ENCODE measurements around the gene FAM169A.
"Not testable (repeated sequence)": the region's sequence is repeated elsewhere in the genome, so short reads cannot be mapped to it uniquely, and the experiment has no call there.

Gene FAM169A

DNA sequence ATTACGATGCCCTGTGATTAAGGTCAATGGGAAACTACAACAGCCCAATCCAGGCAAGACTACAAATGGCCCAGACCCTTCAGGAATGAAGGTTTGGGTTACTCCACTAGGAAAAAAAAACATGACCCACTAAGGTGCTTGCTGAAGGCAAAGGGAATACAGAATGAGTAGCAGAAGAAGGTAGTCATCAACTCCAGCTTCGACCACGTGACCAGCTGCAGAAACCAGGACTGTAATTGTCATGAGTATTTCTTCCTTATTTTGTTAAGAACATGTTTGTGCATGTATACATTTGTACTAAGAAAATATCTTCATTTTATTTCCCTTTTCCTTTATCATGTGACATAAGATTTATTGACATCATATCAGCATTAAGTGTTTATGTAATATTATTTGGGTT is 74.5 kb downstream of the FAM169A start:
- DNase-seq = not testable (repeated sequence)

DNA sequence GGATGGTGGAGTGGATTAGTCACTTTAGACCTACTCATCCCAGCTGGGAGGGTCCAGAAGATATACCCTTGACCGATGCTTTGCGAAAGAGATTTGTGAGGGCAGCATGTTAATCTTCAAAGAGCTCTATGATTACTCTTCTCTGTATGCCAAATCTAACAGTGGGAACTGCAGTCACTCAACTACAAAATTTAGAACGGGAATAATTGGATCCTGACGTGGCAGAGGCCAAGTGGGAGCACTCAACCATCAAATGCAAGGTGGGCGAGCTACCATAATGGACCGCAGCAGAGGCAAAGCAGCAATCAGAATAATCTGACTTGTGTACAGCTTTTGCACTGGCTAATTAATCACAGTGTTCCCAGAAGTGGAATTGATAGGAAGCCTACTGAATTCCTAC is 78.8 kb downstream of the FAM169A start:
- no peak for DNase-seq

DNA sequence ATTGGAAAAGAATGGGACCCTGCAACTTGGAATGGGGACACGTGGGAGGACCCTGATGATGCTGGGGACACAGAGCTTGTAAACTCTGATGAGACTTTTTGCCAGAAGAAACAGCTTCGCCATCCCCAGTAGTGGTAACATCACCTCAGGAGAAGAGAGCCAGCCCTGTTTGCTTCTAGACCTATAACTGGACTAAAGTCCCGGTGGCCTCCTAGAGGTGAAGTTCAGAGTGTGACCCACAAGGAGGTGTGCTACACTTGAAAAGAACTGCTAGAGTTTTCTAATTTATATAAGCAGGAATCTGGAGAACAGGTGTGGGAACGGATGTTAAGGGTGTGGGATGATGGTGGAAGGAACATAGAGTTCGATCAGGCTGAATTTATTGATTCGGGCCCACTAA is 79.3 kb downstream of the FAM169A start:
- no peak for DNase-seq

DNA sequence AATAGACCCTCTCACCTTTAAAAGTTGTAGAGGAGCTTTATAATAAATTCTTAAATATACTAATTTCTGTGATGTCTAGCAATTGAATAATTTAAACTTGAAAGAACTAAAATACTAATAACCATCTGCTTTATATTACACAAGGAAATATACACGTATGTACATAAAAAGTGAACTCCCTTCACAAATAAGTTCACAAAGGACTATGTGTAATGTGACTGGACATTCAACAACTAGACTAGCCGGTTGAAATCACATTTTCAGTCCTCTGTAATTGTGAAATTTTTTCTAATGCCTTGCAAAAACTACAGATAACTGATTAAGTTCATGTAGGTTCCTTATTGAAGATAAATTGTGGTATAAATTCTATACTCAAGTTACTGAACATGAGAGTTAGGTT is 87.6 kb downstream of the FAM169A start:
- DNase-seq = no peak

DNA sequence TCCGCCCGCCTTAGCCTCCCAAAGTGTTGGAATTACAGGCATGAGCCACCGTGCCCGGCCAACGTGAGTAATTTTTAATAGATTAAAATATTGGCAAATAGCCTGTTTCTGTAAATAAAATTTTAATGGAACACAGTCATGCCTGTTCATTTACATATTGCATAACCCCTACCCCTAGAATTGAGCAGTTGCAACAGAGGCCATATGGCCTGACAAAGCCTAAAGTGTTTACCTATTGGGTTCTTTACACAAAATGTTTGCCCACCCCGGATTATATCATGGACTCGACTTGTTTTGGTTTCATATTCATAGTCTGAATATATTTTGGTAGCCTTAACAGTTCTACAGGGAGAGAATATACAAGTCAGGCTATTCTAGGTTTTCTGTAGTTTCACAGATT is 93.8 kb downstream of the FAM169A start:
- DNase-seq = no peak

DNA sequence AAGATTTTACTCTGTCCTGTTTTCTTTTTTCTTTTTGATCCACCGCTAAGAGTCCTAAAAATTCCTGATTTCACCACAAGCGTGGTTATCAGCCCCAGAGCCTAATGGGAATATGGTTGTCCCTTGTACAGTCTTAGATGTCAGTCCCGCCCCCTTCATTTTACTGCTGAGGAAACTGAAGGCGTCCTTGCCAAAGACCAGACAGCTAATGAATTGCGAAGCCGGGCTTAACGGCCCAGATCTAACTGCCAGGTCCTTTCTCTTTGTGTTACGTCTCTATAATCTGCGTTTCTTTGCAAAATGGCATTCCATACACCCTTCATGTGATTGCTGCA is 98.6 kb downstream of the FAM169A start:
- no peak for DNase-seq

DNA sequence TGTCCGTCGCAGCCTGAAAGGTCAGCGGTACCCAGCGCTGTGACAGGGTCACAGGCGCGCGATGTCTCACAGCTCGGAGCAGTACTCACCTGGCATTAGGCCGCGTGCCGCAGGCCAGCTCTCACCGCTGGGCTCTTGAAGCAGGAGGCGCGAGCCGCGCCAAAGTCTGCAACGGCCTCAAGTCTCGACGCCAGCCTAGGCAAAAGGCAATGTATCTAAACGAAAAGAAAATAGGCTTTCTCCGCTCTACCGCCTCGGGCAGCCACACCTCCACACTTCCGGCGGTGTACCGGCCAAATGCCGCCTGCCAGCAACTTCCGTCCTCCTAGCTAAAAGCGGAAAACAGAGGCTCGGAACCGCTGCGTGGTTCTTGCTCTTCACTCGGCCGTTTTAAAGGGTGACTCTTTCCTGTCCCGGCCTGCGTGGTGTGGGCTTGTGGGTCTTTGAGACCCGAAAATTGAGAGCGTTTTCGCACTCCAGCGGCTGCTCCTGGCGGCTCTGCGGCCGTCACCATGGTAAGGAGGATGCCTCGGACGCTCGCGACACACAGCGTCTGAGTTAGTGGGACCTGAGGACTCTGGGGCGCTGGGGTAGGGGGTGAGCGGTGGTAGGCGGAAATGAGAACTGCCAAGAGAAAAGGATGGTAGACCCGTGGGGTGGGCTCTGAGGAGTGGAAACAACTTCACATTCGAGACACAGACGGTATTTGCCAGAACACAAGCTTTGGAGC is 99.2 kb downstream of the FAM169A start, which contains the start of the genes GFM2 and NSA2:
Gene GFM2 (minus strand): TSS at position 269 of the 730 bp plus-strand sequence. CDS start 3,375 bp downstream, outside the sequence.
Gene NSA2 (plus strand): TSS at position 401 of the 730 bp plus-strand sequence. CDS start 112 bp downstream, at position 513.
- DNase-seq = peak; percentile 68

DNA sequence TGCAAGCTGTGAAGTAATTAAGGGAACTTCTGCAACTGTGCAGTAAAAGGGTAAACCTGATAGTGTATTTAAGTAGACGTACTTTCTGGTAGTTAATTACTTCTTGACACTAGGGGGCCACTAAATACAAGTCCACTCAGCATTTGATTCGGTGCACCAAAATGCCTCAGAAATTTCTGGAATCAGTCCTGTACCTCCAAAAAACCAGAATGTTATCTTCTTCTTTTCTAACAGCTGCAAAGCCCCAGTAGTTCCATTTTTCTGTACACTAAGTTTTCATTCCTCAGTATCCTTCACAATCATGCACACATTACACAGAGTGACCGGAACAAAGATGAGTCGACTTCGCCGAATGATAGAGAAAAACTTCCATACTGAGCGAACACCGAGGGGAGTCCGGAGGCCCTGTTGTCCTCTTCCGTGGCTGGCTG is 99.8 kb downstream of the FAM169A start:
- DNase-seq = no peak

DNA sequence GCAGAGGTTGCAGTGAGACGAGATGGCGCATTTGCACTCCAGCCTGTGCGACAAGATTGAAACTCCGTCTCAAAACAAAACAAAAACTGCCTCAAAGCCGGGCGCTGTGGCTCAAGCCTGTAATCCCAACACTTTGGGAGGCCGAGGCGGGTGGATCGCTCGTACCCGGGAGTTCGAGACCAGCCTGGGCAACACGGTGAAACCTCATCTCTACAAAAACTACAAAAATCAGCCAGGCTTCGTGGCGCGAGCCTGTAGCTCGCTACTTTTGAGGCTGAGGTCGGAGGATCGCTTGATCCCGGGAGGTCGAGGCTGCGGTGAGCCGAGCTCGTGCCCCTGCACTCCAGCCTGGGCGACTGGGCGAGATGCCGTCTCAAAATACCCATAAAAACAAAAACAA is 100.3 kb downstream of the FAM169A start:
- no peak for DNase-seq

DNA sequence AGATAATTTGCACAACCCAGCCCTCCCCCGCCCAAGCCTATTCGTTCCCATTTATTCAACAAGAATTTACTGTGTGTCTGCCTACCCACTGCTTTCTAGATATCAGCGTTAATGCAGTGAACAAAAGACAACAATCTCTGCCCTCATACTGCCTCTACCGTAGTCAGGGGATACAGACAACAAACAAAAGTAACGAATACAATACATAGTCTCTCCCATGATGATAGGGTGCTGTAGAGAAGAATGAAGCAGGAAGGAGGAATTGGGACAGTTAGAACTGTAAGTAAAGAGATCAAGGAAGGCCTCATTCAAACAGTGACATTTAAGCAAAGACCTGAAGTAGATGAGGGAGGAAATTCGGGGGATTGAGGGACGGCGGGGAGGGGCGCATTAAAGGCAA is 101.0 kb downstream of the FAM169A start:
- peak; percentile 83 for DNase-seq

DNA sequence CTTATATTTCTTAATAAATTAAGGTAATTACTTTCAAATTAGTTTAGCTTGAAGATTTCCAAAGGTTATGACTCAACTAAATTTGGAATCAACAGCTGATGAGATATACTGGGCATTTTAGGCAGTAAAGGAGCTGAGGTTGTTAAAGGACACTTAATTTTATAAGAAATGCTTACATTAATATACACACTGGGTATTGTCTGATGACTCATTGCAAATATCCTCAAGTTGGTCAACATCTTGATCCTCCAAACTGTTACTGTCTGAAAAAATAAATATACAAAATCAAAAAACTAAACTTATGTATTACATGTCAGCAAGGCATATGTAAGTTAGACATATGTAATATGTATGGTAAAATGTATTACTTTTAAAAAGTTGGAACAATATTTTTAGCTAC is 102.7 kb downstream of the FAM169A start:
- no peak for DNase-seq

DNA sequence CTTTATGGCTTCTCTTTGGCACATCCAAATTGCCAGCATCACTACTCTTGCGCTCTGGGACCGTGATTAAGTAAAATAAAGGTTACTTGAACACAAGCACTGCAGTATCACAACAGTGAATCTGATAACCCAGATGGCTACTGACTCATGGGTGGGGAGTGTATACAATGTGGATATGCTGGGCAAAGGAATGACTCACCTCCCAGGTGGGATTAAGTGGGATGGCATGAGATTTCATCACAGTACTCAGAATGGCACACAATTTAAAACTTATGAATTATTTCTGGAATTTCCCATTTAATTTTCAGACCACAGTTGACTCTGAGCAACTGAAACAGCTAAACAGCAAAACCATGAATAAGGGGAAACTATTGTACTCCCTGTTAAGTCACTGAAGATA is 103.6 kb downstream of the FAM169A start:
- no peak for DNase-seq

DNA sequence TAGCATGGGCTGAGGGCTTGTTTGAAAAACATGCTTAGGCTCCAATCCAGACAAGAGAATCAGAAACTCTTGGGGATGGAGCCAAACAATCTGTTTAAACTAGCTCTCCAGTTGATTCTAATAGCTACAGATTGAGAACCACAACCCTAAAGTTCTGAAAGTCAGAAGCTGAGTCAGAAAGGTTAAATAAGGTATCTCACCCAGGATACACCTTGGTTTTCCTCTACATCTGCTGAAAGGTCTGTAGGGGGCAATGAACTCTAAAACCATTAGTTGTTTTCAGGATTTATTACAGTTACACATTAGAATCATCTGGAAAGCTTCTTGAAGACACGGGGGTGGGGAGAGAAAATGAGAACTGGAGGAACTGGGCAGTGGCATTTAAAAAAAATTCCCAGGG is 104.9 kb downstream of the FAM169A start:
- no peak for DNase-seq

DNA sequence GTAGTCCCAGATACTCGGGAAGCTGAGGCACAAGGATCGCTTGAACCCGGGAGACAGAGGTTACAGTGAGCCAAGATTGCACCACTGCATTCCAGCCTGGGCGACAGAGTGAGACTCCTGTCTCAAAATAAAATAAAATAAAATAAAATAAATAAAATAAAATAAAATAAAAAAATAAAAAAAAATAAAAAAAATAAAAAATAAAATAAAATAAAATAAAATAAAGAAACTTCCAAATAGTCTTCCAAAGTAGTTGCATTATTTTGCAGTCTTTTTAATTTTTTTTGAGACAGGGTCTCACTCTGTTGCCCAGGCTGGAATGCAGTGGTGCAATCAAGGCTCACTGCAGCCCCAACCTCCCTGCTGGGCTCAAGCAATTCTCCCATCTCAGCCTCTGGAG is 117.4 kb downstream of the FAM169A start:
- not testable (repeated sequence) for DNase-seq

DNA sequence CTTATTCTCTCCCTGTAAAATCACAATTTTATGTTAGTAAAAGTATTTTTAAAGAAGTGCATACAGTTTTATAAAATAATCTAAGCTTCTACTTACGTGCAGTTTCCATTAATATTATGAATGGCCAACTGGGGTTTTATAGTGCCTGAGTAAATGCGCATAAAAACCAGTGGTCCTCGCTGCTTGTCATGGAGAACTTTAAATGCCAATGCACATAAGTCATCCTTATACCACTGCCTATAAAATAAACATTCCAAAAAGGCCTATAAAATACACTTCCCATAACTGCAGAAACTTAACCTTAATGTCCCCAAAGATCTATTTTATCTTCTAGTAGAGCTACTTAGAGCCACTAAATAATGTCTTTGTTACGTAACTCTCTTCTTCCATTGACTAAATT is 127.8 kb downstream of the FAM169A start:
- DNase-seq = no peak

DNA sequence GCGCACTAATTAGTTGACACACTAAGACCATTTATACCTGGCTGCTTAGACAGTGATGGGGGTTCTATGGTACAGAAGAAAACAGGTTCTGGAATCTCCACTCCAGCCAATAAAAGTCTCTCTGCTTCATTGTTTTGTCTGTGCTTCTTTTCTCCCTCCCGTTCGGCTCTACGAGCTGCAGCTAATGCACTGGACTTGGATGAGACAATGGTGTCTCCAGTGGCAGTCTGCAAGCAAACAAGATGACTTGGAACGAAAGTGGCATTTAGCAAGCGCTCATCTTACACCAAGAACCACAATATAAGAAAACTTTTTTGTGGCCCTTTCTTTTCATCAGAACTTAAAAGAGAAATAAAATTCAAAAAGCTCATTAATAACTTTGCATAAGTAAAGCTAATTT is 129.4 kb downstream of the FAM169A start:
- no peak for DNase-seq
